NCI-H1092 (cell line): ENCODE data around the gene NAV2.

Experiments used
- DNase-seq: peaks from one replicate; lab custom pipeline; 2025; lab: John Stamatoyannopoulos, UW

The NAV2 gene

GRCh38 chr11:19714387-19715363, 2.0 kb downstream of the NAV2 start:
- peak; percentile 24 for DNase-seq

GRCh38 chr11:19715373-19715772, 2.7 kb downstream of the NAV2 start:
- no peak for DNase-seq

GRCh38 chr11:19718051-19718450, 5.4 kb downstream of the NAV2 start:
- DNase-seq = no peak

GRCh38 chr11:19718951-19719350, 6.3 kb downstream of the NAV2 start:
- no peak for DNase-seq

- no peak for DNase-seq
These were observed 7.3 kb downstream of the NAV2 start for GRCh38 chr11:19719960-19720359.

- no peak for DNase-seq
These were observed 8.5 kb downstream of the NAV2 start for GRCh38 chr11:19721176-19721575.

GRCh38 chr11:19722702-19723101, 10.1 kb downstream of the NAV2 start:
- no peak for DNase-seq

- no peak for DNase-seq
These were observed 11.1 kb downstream of the NAV2 start for GRCh38 chr11:19723572-19724342.

GRCh38 chr11:19724765-19725164, 12.1 kb downstream of the NAV2 start:
- no peak for DNase-seq

GRCh38 chr11:19725379-19726079, 12.9 kb downstream of the NAV2 start:
- no peak for DNase-seq

- DNase-seq = no peak
These were observed 14.6 kb downstream of the NAV2 start for GRCh38 chr11:19727246-19727645.

- no peak for DNase-seq
These were observed 15.8 kb downstream of the NAV2 start for GRCh38 chr11:19728436-19728835.

GRCh38 chr11:19729141-19729540, 16.5 kb downstream of the NAV2 start:
- no peak for DNase-seq

- DNase-seq = peak; percentile 61
These were observed 17.7 kb downstream of the NAV2 start for GRCh38 chr11:19730373-19730772.

GRCh38 chr11:19734171-19734570, 21.5 kb downstream of the NAV2 start:
- no peak for DNase-seq

GRCh38 chr11:19735157-19735908, 22.7 kb downstream of the NAV2 start:
- no peak for DNase-seq

- peak; percentile 21 for DNase-seq
These were observed 23.4 kb downstream of the NAV2 start for GRCh38 chr11:19735909-19736498.

- no peak for DNase-seq
These were observed 24.2 kb downstream of the NAV2 start for GRCh38 chr11:19736831-19737230.

GRCh38 chr11:19737575-19737974, 24.9 kb downstream of the NAV2 start:
- no peak for DNase-seq

GRCh38 chr11:19738124-19738523, 25.5 kb downstream of the NAV2 start:
- no peak for DNase-seq

- no peak for DNase-seq
These were observed 27.2 kb downstream of the NAV2 start for GRCh38 chr11:19739872-19740271.
